Brain microvascular endothelial cell (primary cell): Measurements from ENCODE around the gene IFNA1.
"Not testable (repeated sequence)": the region's sequence is repeated elsewhere in the genome, so short reads cannot be mapped to it uniquely, and the experiment has no call there.

Experiments
- DNase-seq: peaks from one replicate; pipeline ENCODE4 v3.0.0-alpha.2; 2020
- H3K27ac ChIP-seq: fragments of 250-450 bp; sonication (Bioruptor Pico); 2 replicates; pipeline ENCODE4 v1.5.1; 2020; ENCODE audit warnings: mild to moderate bottlenecking, moderate library complexity
- H3K27me3 ChIP-seq: fragments of 250-450 bp; sonication (Bioruptor Pico); replicated peaks from 2 replicates; pipeline ENCODE4 v1.5.1; 2020; ENCODE audit warnings: mild to moderate bottlenecking
- H3K36me3 ChIP-seq: fragments of 250-450 bp; sonication (Bioruptor Pico); replicated peaks from 2 replicates; pipeline ENCODE4 v1.5.1; 2020; ENCODE audit warnings: mild to moderate bottlenecking
- H3K4me3 ChIP-seq: 2 replicates; pipeline ENCODE4 v1.5.1; 2011; ENCODE audit warnings: low read depth, mild to moderate bottlenecking, control low read depth, low read length, moderate library complexity
- CTCF ChIP-seq: IDR thresholded peaks from 2 replicates; pipeline ENCODE4 v1.5.1; 2011; ENCODE audit warnings: low read depth, mild to moderate bottlenecking, moderate library complexity, low read length, control low read depth, inconsistent platforms; ENCODE audit errors: missing control alignments
- in situ Hi-C: cut with HindIII; loops from 2 replicates; pipeline ENCODE4 v1.10.0; 2017; ENCODE audit warnings: low sequenced_read_pairs, low pct_ligation_motif_present

The IFNA1 gene

GRCh38 chr9:21432672-21433425 is 7.4 kb upstream of the IFNA1 start:
- Histone ChIP-seq H3K27ac (no peak overlapping the region), H3K36me3 (no peaks in the 10 kb centered on the region), H3K4me3 (no peak overlapping the region), H3K27me3 (no peaks in the 10 kb centered on the region)
- in situ Hi-C loops = no loop called here
- no peak for TF ChIP-seq CTCF
- no peak for DNase-seq

- Histone ChIP-seq H3K27me3 (no peaks in the 10 kb centered on the region), H3K4me3 (no peak overlapping the region), H3K27ac (no peak overlapping the region), H3K36me3 (no peaks in the 10 kb centered on the region)
- peak; percentile 71 for DNase-seq
- in situ Hi-C loops = no loop called here
- TF ChIP-seq CTCF = peak; percentile 62
These were observed 5.8 kb upstream of the IFNA1 start for GRCh38 chr9:21434202-21435014.

GRCh38 chr9:21435015-21435383 is 5.2 kb upstream of the IFNA1 start:
- in situ Hi-C loops, H3K36me3 ChIP-seq, H3K27ac ChIP-seq: not testable (repeated sequence)

GRCh38 chr9:21443849-21444625 is 3.8 kb downstream of the IFNA1 start:
- no peak for DNase-seq
- no peak overlapping the region for H3K4me3 ChIP-seq
- no peak for TF ChIP-seq CTCF
- no peaks in the 10 kb centered on the region for H3K27me3 ChIP-seq
- no peak overlapping the region for H3K27ac ChIP-seq
- in situ Hi-C loops = no loop called here
- no peaks in the 10 kb centered on the region for H3K36me3 ChIP-seq

More at GRCh38 chr9:21435015-21435383, 5.2 kb upstream of the IFNA1 start:
- not testable (repeated sequence) for H3K27me3 ChIP-seq, DNase-seq, H3K4me3 ChIP-seq

- H3K4me3 ChIP-seq, H3K36me3 ChIP-seq, DNase-seq, in situ Hi-C loops, H3K27ac ChIP-seq, H3K27me3 ChIP-seq: not testable (repeated sequence)
These were observed 9.1 kb downstream of the IFNA1 start for GRCh38 chr9:21449312-21449711.

- TF ChIP-seq CTCF = no peak
- H3K36me3 ChIP-seq = no peaks in the 10 kb centered on the region
- no peaks in the 10 kb centered on the region for H3K27me3 ChIP-seq
- in situ Hi-C loops = no loop called here
- DNase-seq = no peak
- no peak overlapping the region for H3K27ac ChIP-seq
- no peak overlapping the region for H3K4me3 ChIP-seq
These were observed 10.6 kb downstream of the IFNA1 start for GRCh38 chr9:21450733-21451394.
